ENCODE measurements around the gene PLXNC1.

- TF ChIP-seq EZH2 (IDR thresholded peaks at IDR 0.05; ENCODE audit: insufficient read depth, poor library complexity, severe bottlenecking): no peak
- TF ChIP-seq EZH2phosphoT487 (IDR thresholded peaks at IDR 0.05; ENCODE audit: insufficient read depth, low read depth): no peak
Measured at GRCh38 chr12:94336211-94336925, 188.0 kb downstream of the PLXNC1 start.
